GM12873 (cell line): ENCODE results near the gene GMDS.

Experiments used
- CTCF ChIP-seq: IDR thresholded peaks from 2 replicates; pipeline ENCODE4 v1.5.1; 2012; ENCODE audit warnings: low read depth, mild to moderate bottlenecking, moderate library complexity, low read length, control low read depth; ENCODE audit not compliant: insufficient read depth; ENCODE audit errors: missing control alignments

The GMDS gene

GRCh38 chr6:1786455-1787453 is 458.7 kb downstream of the GMDS start:
- no peak for TF ChIP-seq CTCF

GRCh38 chr6:1784422-1784884 is 461.0 kb downstream of the GMDS start:
- no peak for TF ChIP-seq CTCF

- TF ChIP-seq CTCF = no peak
Measured at GRCh38 chr6:1781817-1782184, 463.6 kb downstream of the GMDS start.

GRCh38 chr6:1781152-1781816 is 464.1 kb downstream of the GMDS start:
- no peak for TF ChIP-seq CTCF

GRCh38 chr6:1780251-1780867 is 465.0 kb downstream of the GMDS start:
- no peak for TF ChIP-seq CTCF

GRCh38 chr6:1778686-1779235 is 466.6 kb downstream of the GMDS start:
- TF ChIP-seq CTCF = no peak
